Measurements from ENCODE around the gene C19orf47.
"Not testable (repeated sequence)": the region's sequence is repeated elsewhere in the genome, so short reads cannot be mapped to it uniquely, and the experiment has no call there.

The C19orf47 gene

GRCh38 chr19:40381321-40381720, 33.1 kb upstream of the C19orf47 start:
- Mint-ChIP-seq H3K27ac (no peak overlapping the region), H3K36me3 (ENCODE audit: low read depth) (no peaks in the 10 kb centered on the region), H3K9me3 (no peaks in the 10 kb centered on the region)

GRCh38 chr19:40380199-40381037, 32.2 kb upstream of the C19orf47 start:
- H3K36me3 Mint-ChIP-seq (ENCODE audit: low read depth), result peaks cover 3% of the 10 kb centered on the region
- H3K27ac Mint-ChIP-seq, result no peak overlapping the region
- H3K4me3 Mint-ChIP-seq, result no peak overlapping the region
- no peaks in the 10 kb centered on the region for H3K9me3 Mint-ChIP-seq
- no peaks in the 10 kb centered on the region for H3K4me1 Mint-ChIP-seq (ENCODE audit: low read depth)
- no peaks in the 10 kb centered on the region for H3K27me3 Mint-ChIP-seq

More at GRCh38 chr19:40381321-40381720, 33.1 kb upstream of the C19orf47 start:
- Mint-ChIP-seq H3K4me1 (ENCODE audit: low read depth) (no peaks in the 10 kb centered on the region), H3K27me3 (no peaks in the 10 kb centered on the region), H3K4me3 (no peak overlapping the region)

GRCh38 chr19:40379446-40380198, 31.4 kb upstream of the C19orf47 start:
- H3K27ac Mint-ChIP-seq, result no peak overlapping the region
- H3K9me3 Mint-ChIP-seq, result no peaks in the 10 kb centered on the region
- peaks cover 3% of the 10 kb centered on the region for H3K36me3 Mint-ChIP-seq (ENCODE audit: low read depth)
- no peaks in the 10 kb centered on the region for H3K27me3 Mint-ChIP-seq
- H3K4me1 Mint-ChIP-seq (ENCODE audit: low read depth), result no peaks in the 10 kb centered on the region
- no peak overlapping the region for H3K4me3 Mint-ChIP-seq

GRCh38 chr19:40378509-40378908, 30.3 kb upstream of the C19orf47 start:
- H3K27me3 Mint-ChIP-seq, result no peaks in the 10 kb centered on the region
- no peak overlapping the region for H3K27ac Mint-ChIP-seq
- no peaks in the 10 kb centered on the region for H3K9me3 Mint-ChIP-seq
- peaks cover 3% of the 10 kb centered on the region for H3K36me3 Mint-ChIP-seq (ENCODE audit: low read depth)
- H3K4me3 Mint-ChIP-seq, result no peak overlapping the region
- no peaks in the 10 kb centered on the region for H3K4me1 Mint-ChIP-seq (ENCODE audit: low read depth)

- Mint-ChIP-seq H3K4me1 (ENCODE audit: low read depth) (no peaks in the 10 kb centered on the region), H3K4me3 (no peak overlapping the region), H3K27ac (no peak overlapping the region), H3K36me3 (ENCODE audit: low read depth) (peaks cover 3% of the 10 kb centered on the region), H3K9me3 (no peaks in the 10 kb centered on the region), H3K27me3 (no peaks in the 10 kb centered on the region)
Measured at GRCh38 chr19:40377876-40378385, 29.7 kb upstream of the C19orf47 start.

GRCh38 chr19:40376286-40376862, 28.2 kb upstream of the C19orf47 start:
- H3K27me3 Mint-ChIP-seq, result no peaks in the 10 kb centered on the region
- H3K36me3 Mint-ChIP-seq (ENCODE audit: low read depth), result peaks cover 3% of the 10 kb centered on the region
- no peaks in the 10 kb centered on the region for H3K9me3 Mint-ChIP-seq
- no peaks in the 10 kb centered on the region for H3K4me1 Mint-ChIP-seq (ENCODE audit: low read depth)
- no peak overlapping the region for H3K27ac Mint-ChIP-seq
- no peak overlapping the region for H3K4me3 Mint-ChIP-seq

- Mint-ChIP-seq H3K36me3 (ENCODE audit: low read depth) (peaks cover 3% of the 10 kb centered on the region), H3K4me3 (no peak overlapping the region), H3K27ac (no peak overlapping the region), H3K9me3 (no peaks in the 10 kb centered on the region), H3K27me3 (no peaks in the 10 kb centered on the region), H3K4me1 (ENCODE audit: low read depth) (no peaks in the 10 kb centered on the region)
Measured at GRCh38 chr19:40374084-40374483, 25.9 kb upstream of the C19orf47 start.

- Mint-ChIP-seq H3K36me3 (ENCODE audit: low read depth) (peaks cover 7% of the 10 kb centered on the region), H3K4me3 (no peak overlapping the region), H3K9me3 (no peaks in the 10 kb centered on the region), H3K4me1 (ENCODE audit: low read depth) (no peaks in the 10 kb centered on the region), H3K27ac (no peak overlapping the region), H3K27me3 (no peaks in the 10 kb centered on the region)
Measured at GRCh38 chr19:40371802-40372122, 23.6 kb upstream of the C19orf47 start.

- Mint-ChIP-seq H3K27ac (no peak overlapping the region), H3K4me3 (no peak overlapping the region), H3K36me3 (ENCODE audit: low read depth) (peaks cover 7% of the 10 kb centered on the region), H3K4me1 (ENCODE audit: low read depth) (no peaks in the 10 kb centered on the region), H3K27me3 (no peaks in the 10 kb centered on the region), H3K9me3 (no peaks in the 10 kb centered on the region)
Measured at GRCh38 chr19:40370997-40371801, 23.0 kb upstream of the C19orf47 start.

- H3K27ac Mint-ChIP-seq; H3K4me1 Mint-ChIP-seq (ENCODE audit: low read depth); H3K27me3 Mint-ChIP-seq; H3K4me3 Mint-ChIP-seq; H3K9me3 Mint-ChIP-seq; H3K36me3 Mint-ChIP-seq (ENCODE audit: low read depth): not testable (repeated sequence)
Measured at GRCh38 chr19:40370253-40370652, 22.1 kb upstream of the C19orf47 start.

GRCh38 chr19:40369797-40370196, 21.6 kb upstream of the C19orf47 start:
- no peaks in the 10 kb centered on the region for H3K27me3 Mint-ChIP-seq
- H3K4me1 Mint-ChIP-seq (ENCODE audit: low read depth), result peaks cover 7% of the 10 kb centered on the region
- peaks cover 4% of the 10 kb centered on the region for H3K36me3 Mint-ChIP-seq (ENCODE audit: low read depth)
- H3K9me3 Mint-ChIP-seq, result no peaks in the 10 kb centered on the region
- H3K27ac Mint-ChIP-seq, result no peak overlapping the region
- no peak overlapping the region for H3K4me3 Mint-ChIP-seq

- H3K4me1 Mint-ChIP-seq (ENCODE audit: low read depth), result peaks cover 14% of the 10 kb centered on the region
- H3K4me3 Mint-ChIP-seq, result no peak overlapping the region
- H3K36me3 Mint-ChIP-seq (ENCODE audit: low read depth), result peaks cover 4% of the 10 kb centered on the region
- H3K27ac Mint-ChIP-seq, result no peak overlapping the region
- no peaks in the 10 kb centered on the region for H3K9me3 Mint-ChIP-seq
- H3K27me3 Mint-ChIP-seq, result no peaks in the 10 kb centered on the region
Measured at GRCh38 chr19:40367577-40368434, 19.6 kb upstream of the C19orf47 start.

GRCh38 chr19:40366697-40367561, 18.7 kb upstream of the C19orf47 start:
- Mint-ChIP-seq H3K9me3 (no peaks in the 10 kb centered on the region), H3K4me3 (no peak overlapping the region), H3K4me1 (ENCODE audit: low read depth) (peaks cover 19% of the 10 kb centered on the region), H3K27ac (no peak overlapping the region), H3K36me3 (ENCODE audit: low read depth) (peaks cover 4% of the 10 kb centered on the region), H3K27me3 (no peaks in the 10 kb centered on the region)
